GM12892 (cell line): ENCODE results near the gene NUDT3.

Source experiments
- POLR2A ChIP-seq: IDR thresholded peaks from 2 replicates; pipeline ENCODE4 v1.6.1; 2011; ENCODE audit warnings: low read depth, low read length, control low read depth
- POLR2AphosphoS5 ChIP-seq: IDR thresholded peaks from 2 replicates; pipeline ENCODE4 v1.6.1; 2011; ENCODE audit warnings: low read depth, low read length, control low read depth
- TAF1 ChIP-seq: IDR thresholded peaks from 2 replicates; pipeline ENCODE4 v1.6.1; 2011; ENCODE audit warnings: low read depth, mild to moderate bottlenecking, control low read depth, low read length, borderline replicate concordance

GRCh38 chr6:34342247-34342646, 50.2 kb downstream of the NUDT3 start:
- TF ChIP-seq POLR2A, result no peak
- no peak for TF ChIP-seq POLR2AphosphoS5
- TF ChIP-seq TAF1, result no peak
